ENCODE data around the gene HIC1. TPM values are rescaled to one million over a fixed set of nuclear protein-coding genes. Genes with fewer than 3 reads are reported as not detected.
A peak's percentile ranks its signal among the peaks of the same experiment; 100 is the strongest.

The HIC1 gene
- total and polyA plus RNA-seq, 4 donors = 0.44 to 4.8 (median 3.7) TPM

GRCh38 chr17:2068031-2068518, 13.2 kb downstream of the HIC1 start (continued):
- no peak for TF ChIP-seq CTCF (IDR thresholded peaks at IDR 0.05; ENCODE audit: low read depth, low read length, missing input control)
- no peak for TF ChIP-seq RXRA (IDR thresholded peaks at IDR 0.05)
- TF ChIP-seq HNF4A (conservative IDR thresholded peaks at IDR 0.05) = no peak
- TF ChIP-seq YY1 (IDR thresholded peaks at IDR 0.05) = no peak
- no peak for TF ChIP-seq FOXA1 (IDR thresholded peaks at IDR 0.05)
- no peak for TF ChIP-seq HNF4G (IDR thresholded peaks at IDR 0.05)
- TF ChIP-seq TAF1 (conservative IDR thresholded peaks at IDR 0.05) = no peak
- no peak for TF ChIP-seq EGR1 (IDR thresholded peaks at IDR 0.05; ENCODE audit: low read depth in 2 of 2)

GRCh38 chr17:2068519-2069051, 13.7 kb downstream of the HIC1 start:
- 77% methylated on average over 15 of the region's 15 CpGs for WGBS
- Histone ChIP-seq H3K27ac (ENCODE audit: low read depth in 1 of 2, low read length in 2 of 2) (peak overlapping the region; percentile 16 to 63), H3K4me1 (ENCODE audit: control insufficient read depth in 4 of 4, insufficient read depth in 4 of 4, low read length in 3 of 4) (peaks cover 12 to 54% (median 27%) of the 10 kb centered on the region in 4 donors), H3K36me3 (ENCODE audit: control insufficient read depth in 4 of 4, insufficient read depth in 3 of 4, low read depth in 1 of 4, low read length in 3 of 4) (peaks cover 2 to 7% (median 4%) of the 10 kb centered on the region in 4 donors), H3K9ac (ENCODE audit: low read depth in 1 of 2, low read length in 2 of 2) (no peak overlapping the region), H3K9me3 (ENCODE audit: control insufficient read depth in 4 of 4, low read length in 3 of 4) (no peaks in the 10 kb centered on the region), H3K4me3 (ENCODE audit: low read depth in 1 of 3, low read length in 3 of 3) (no peak overlapping the region), H3K27me3 (ENCODE audit: control insufficient read depth in 4 of 4, insufficient read depth in 4 of 4, low read length in 3 of 4) (no peaks in the 10 kb centered on the region)
- TF ChIP-seq HNF4G (IDR thresholded peaks at IDR 0.05) (no peak), FOXA2 (IDR thresholded peaks at IDR 0.05) (no peak), RXRA (IDR thresholded peaks at IDR 0.05) (no peak), HNF4A (conservative IDR thresholded peaks at IDR 0.05) (no peak), ATF3 (IDR thresholded peaks at IDR 0.05) (no peak), CTCF (IDR thresholded peaks at IDR 0.05; ENCODE audit: low read depth, low read length, missing input control) (no peak), EGR1 (IDR thresholded peaks at IDR 0.05; ENCODE audit: low read depth in 2 of 2) (no peak), FOXA1 (IDR thresholded peaks at IDR 0.05) (no peak), JUND (IDR thresholded peaks at IDR 0.05) (no peak), TAF1 (conservative IDR thresholded peaks at IDR 0.05) (no peak), NR2F2 (IDR thresholded peaks at IDR 0.05) (no peak), RAD21 (IDR thresholded peaks at IDR 0.05) (no peak), SP1 (IDR thresholded peaks at IDR 0.05) (no peak), GABPA (IDR thresholded peaks at IDR 0.05 in 1 of 2, conservative IDR thresholded peaks at IDR 0.05 in 1 of 2) (no peak), YY1 (IDR thresholded peaks at IDR 0.05) (no peak)
- TF ChIP-seq, protein P1, sequence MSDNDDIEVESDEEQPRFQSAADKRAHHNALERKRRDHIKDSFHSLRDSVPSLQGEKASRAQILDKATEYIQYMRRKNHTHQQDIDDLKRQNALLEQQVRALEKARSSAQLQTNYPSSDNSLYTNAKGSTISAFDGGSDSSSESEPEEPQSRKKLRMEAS (IDR thresholded peaks at IDR 0.05) = no peak
- TF ChIP-seq, protein P2, sequence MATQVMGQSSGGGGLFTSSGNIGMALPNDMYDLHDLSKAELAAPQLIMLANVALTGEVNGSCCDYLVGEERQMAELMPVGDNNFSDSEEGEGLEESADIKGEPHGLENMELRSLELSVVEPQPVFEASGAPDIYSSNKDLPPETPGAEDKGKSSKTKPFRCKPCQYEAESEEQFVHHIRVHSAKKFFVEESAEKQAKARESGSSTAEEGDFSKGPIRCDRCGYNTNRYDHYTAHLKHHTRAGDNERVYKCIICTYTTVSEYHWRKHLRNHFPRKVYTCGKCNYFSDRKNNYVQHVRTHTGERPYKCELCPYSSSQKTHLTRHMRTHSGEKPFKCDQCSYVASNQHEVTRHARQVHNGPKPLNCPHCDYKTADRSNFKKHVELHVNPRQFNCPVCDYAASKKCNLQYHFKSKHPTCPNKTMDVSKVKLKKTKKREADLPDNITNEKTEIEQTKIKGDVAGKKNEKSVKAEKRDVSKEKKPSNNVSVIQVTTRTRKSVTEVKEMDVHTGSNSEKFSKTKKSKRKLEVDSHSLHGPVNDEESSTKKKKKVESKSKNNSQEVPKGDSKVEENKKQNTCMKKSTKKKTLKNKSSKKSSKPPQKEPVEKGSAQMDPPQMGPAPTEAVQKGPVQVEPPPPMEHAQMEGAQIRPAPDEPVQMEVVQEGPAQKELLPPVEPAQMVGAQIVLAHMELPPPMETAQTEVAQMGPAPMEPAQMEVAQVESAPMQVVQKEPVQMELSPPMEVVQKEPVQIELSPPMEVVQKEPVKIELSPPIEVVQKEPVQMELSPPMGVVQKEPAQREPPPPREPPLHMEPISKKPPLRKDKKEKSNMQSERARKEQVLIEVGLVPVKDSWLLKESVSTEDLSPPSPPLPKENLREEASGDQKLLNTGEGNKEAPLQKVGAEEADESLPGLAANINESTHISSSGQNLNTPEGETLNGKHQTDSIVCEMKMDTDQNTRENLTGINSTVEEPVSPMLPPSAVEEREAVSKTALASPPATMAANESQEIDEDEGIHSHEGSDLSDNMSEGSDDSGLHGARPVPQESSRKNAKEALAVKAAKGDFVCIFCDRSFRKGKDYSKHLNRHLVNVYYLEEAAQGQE (IDR thresholded peaks at IDR 0.05) = no peak
- TF ChIP-seq, protein P3, sequence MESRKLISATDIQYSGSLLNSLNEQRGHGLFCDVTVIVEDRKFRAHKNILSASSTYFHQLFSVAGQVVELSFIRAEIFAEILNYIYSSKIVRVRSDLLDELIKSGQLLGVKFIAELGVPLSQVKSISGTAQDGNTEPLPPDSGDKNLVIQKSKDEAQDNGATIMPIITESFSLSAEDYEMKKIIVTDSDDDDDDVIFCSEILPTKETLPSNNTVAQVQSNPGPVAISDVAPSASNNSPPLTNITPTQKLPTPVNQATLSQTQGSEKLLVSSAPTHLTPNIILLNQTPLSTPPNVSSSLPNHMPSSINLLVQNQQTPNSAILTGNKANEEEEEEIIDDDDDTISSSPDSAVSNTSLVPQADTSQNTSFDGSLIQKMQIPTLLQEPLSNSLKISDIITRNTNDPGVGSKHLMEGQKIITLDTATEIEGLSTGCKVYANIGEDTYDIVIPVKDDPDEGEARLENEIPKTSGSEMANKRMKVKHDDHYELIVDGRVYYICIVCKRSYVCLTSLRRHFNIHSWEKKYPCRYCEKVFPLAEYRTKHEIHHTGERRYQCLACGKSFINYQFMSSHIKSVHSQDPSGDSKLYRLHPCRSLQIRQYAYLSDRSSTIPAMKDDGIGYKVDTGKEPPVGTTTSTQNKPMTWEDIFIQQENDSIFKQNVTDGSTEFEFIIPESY (IDR thresholded peaks at IDR 0.05) = no peak
- no peak for DNase-seq (ENCODE audit: low spot score)

Measured in liver (tissue), 9 donors.